GM11168 (cell line): ENCODE measurements around the gene PSMC3.

Experiments used
- in situ Hi-C: fragments of 300-500 bp; cut with MboI; formaldehyde crosslinking; loops from one replicate; pipeline ENCODE4 v1.12.0; 2022; ENCODE audit warnings: low sequenced_read_pairs; ENCODE audit not compliant: unreplicated experiment

Gene PSMC3

DNA sequence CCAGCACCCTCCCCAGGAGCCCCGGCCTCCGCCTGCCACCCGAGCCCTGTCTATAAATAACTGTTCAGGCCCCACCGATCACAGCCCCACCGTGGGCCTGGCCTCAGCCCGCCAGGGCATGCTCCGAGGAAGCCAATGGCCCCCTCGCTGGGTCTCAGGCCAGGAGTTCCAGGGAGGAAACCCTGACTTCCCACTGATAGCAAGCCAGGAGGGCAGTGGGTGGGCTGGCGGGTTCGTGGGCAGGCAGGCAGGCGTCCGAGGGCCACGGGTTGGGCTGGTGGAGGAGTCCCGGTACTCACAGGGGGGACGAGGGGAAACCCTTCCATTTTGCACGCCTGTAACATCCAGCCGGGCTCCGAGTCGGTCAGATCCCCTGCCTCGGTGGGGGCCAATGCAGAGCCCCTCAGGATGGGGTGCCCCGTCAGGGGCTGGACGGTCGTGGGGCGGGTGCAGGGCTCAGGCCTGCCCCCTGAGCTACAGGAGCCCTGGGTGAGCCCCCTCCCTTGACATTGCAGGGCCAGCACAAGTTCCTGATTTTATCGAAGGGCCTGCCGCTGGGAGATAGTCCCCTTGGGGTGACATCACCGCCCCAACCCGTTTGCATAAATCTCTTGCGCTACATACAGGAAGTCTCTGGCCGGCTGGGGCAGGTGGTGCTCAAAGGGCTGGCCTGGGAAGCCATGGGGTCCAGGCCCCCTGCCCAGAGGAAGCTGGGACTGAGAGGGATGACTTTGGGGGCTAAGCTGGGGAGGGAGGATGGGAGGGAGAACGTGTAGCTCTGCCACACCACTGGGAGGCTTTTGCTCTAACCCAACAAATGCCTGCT, 48.0 kb downstream of the PSMC3 start, which contains the start of gene SPI1:
TSS of gene SPI1 (minus strand) at position 538 of the 826 bp plus-strand sequence. CDS start at position 344, 194 bp downstream.
- in situ Hi-C loops, result no loop called here

DNA sequence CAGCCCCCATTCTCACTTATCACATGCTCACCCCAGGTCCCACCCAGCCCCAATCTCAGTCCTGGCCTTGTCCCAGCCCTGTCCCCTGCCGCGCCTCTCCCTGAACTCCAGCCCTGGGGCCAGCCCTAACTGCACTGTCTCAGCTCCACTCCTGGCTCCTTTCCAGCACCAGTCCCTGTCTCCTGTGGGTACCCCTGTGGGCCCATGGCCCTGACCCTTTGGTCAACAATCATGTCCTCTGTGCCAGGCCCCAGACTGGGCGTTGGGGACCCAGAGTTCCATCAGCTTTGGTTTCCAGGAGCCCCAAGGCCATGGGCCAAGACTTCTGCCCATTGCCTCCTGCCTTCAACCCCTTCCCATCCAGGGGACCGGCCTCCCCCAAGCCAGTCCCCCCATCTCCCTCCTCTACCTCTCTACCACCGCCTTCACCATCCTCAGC, 48.6 kb downstream of the PSMC3 start:
- in situ Hi-C loops, result no loop called here

DNA sequence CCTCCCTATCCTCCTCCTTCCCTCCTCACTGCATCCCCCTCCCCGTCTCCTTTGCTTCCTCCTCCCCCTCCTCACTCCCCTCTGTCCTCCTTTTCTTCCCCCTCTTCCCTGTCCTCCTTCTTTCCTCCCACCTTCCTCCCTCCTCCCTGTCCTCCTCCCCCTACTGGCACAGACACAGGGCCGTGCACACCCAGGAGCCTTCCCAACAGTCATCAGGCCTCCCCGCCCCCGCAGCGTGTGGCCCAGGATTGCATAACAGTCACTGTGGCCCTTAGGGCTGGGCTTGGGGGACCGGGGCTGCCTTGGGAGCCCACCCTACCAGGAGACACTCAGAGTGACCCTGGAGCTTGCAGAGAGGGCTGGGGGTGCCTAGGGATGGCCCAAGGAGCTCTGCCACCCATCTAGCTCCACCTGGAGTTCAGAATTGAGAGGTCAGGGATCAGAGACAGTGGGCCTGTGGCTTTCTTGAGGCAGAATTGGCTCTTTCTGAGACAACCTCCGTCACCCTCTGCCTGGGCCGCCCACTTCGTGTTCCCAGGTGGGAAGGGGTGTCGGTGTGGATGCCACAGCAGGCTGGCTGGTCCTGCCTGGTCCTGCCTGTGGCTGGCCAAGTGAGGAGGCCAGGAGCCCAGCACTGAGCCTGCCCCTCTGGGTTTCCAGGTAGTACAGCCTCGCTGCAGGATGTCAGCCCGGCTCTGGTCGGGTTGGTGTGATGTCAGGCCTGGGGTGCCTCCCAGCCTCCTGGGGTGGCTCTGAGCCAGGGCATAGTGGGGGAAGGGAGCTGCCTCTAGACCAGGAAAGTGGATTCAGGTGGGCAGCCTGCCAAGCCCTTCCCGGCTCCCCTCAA, 49.5 kb downstream of the PSMC3 start:
- in situ Hi-C loops, result no loop called here

DNA sequence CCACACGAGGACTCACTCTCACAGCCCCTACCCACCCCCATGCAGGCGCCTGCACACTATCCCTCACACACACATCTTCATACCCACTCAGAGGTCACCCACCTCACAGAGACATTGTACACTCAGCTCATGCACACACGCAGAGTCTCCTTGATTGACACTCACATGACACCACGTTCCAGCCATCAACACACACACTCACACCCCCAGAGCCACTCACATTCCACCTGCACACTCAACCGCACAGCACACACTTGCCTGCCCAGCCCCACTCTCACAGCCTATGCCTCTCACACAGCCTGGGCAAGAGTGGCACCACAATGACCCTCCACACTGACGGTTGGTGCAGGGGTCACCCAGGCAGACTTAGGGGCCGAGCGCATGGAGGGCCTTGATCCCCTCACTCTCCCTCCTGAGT, 50.1 kb downstream of the PSMC3 start:
- in situ Hi-C loops, result no loop called here

DNA sequence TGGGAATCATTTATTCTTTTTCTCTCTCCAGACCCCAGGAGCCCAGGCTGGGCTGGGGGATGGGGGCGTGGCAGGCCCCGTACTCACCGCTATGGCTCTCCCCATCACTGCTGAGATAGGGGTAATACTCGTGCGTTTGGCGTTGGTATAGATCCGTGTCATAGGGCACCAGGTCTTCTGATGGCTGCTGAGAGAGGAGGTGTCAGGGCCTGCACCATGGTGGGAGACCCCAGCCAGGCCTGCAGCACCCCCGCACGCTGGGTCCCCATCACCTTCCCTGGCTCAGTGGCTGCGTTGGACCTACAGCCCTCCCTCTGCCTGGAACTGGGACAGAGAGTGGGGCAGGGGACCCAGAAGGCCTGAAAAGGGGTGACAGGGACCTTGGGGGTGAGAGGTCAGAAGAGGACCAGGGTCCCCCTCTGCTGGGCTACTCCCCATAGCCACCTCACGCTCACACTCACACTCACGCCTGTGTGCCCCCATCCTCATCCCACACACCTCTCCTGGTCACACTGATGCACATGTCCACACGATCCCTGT, 50.6 kb downstream of the PSMC3 start:
- in situ Hi-C loops, result no loop called here

DNA sequence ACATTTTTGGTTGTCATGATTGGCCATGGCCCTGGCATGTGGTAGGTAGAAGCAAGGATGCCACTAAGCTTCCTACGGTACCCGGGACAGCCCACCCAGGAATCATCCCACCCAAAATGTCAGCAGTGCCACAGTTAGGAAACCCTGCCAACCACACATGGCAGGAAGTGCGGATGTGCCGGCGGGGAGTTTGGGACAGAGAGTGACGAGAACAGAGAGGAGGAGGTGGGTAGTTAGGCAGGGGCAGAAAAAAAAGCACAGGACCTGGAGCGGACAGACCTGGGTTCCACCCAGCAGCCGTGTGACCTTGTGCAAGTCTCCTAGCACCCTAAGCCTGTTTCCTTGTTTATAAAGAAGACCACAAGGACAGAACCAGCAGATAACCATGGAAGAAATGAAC, 51.2 kb downstream of the PSMC3 start:
- in situ Hi-C loops, result no loop called here

DNA sequence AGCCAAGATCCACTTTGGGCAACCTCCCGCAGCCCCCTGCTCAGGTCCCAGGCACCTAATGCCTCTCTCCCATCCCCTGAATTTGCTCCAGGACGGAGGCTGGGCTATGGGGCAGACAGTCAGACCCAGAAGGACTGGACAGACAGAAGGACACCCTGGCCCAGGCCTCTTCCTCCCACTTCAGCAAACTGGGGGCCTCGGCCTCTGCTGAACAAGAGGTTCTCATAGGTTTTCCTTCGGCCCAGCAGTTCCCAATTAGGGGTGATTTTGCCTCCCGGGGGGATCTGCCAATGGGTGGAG, 51.6 kb downstream of the PSMC3 start:
- in situ Hi-C loops, result no loop called here

DNA sequence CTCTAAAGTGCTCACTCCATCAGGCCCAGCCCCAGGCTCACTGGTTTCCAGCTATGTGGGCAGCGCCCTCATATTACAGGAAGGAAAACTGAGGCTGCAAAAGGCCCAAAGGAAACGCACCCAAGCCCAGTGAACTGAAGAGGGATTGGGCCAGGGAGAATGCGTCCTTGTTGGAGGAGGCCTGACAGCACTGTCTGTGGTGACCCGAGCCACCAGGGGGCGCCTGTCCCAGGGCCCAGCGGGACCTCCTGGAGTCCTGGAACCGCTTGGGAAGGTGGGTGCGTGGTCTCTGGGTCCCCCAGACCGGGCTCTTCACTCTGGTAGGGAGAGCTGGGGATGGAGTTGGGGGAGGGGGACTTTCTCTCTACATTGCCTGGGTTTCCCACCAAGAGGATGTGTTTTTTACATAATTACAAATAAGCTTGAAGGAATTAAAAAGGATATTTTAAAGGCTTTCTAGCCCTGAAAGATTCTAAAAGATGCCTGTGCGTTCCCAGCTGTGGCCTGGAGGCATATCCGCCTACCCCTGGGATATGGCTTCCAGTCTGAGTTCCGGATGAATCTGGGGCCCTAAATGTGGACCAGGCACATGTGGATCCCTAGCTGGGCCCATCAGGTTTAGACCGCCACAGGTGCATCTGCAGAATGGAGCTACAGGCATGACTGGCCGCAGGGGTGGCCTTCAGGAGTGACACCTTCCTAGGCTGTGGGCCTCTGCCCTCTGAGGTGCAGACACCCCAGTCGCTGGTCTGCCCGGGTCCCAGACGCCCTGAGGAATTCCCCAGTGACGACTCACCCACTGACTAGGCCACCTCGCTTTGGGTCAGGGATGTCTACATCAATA, 52.1 kb downstream of the PSMC3 start:
- in situ Hi-C loops, result no loop called here

DNA sequence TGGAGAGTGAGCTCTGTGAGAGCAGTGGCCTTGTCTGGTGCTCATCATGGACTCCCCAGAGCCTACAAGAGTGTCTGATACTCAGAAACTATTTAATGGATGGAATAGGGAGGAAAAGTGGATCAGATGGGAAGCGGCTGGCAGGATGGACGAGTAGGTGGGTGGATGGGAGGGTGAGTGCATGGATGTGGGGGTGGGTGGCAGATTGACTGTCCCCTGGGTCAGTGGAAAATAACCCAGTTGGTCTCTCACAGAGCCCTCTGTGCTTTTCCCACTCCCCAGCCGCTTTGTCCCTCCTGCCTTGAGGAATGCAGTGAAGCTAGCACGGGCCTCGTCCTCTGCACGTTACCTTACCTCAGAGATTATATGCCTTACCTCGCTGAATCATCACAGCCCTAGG, 53.8 kb downstream of the PSMC3 start:
- in situ Hi-C loops, result no loop called here

DNA sequence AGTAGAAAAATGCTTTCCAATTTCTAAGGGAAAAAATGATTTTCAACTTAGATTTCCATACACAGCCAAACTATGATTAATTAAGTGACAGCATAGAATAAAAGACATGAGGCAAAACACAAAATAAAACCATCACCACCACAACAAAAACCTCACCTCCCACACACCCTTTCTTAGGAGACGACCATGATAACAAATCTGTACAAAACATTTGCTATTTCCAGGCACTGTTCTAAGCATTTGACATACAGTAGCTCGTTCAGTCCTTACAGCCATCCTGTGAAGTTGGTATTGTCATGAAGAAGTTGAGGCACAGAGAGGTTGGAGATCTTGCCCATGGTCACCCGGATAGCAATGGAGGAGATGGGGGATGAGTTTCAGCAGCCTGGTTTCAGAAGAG, 56.6 kb downstream of the PSMC3 start:
- in situ Hi-C loops, result no loop called here
